ENCODE measurements around the gene ZNF398. TPM values are rescaled to one million over a fixed set of nuclear protein-coding genes. Genes with fewer than 3 reads are reported as not detected.

Gene ZNF398
- total RNA-seq, 1 experiment from 2014 or later: 9.1 TPM

DNA sequence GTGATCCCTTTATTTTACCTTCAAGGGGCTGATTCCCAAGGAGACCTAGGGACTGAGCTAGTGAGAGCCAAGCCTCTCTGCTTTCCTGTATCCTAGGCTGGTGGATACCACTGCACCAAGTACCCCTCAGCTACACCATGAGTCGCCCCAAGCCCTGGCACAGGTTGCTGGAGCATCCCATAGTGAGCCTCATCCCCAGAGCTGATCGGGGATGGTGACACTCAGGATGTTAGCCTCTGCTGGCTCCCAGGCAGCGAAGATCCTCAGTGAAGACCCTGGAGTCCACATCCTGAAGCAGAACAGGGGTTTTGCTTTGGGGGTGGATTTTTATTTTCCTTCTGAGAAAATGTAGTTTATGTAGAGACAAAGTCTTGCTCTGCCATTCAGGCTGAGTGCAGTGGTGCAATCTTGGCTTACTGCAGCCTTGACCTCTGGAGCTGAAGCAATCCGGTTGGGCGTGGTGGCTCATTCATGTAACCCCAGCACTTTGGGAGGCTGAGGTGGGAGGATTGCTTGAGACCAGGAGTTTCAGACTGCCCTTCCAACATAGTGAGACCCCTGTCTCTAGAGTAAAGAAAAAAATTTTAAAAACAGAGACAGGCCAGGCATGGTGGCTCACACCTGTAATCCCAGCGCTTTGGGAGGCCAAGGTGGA lies 79.7 kb downstream of the ZNF398 start:
- TF ChIP-seq EZH2phosphoT487 (IDR thresholded peaks at IDR 0.05; ENCODE audit: borderline replicate concordance, low read length) (no peak), EZH2 (IDR thresholded peaks at IDR 0.05; ENCODE audit: low read length, unreplicated experiment) (no peak)
- TF ChIP-seq, protein P1, sequence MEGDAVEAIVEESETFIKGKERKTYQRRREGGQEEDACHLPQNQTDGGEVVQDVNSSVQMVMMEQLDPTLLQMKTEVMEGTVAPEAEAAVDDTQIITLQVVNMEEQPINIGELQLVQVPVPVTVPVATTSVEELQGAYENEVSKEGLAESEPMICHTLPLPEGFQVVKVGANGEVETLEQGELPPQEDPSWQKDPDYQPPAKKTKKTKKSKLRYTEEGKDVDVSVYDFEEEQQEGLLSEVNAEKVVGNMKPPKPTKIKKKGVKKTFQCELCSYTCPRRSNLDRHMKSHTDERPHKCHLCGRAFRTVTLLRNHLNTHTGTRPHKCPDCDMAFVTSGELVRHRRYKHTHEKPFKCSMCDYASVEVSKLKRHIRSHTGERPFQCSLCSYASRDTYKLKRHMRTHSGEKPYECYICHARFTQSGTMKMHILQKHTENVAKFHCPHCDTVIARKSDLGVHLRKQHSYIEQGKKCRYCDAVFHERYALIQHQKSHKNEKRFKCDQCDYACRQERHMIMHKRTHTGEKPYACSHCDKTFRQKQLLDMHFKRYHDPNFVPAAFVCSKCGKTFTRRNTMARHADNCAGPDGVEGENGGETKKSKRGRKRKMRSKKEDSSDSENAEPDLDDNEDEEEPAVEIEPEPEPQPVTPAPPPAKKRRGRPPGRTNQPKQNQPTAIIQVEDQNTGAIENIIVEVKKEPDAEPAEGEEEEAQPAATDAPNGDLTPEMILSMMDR (conservative IDR thresholded peaks at IDR 0.05; ENCODE audit: low read depth, low read length): no peak
- H3K4me2 ChIP-seq (ENCODE audit: low read length): no peak overlapping the region
- no peak overlapping the region for H2AFZ ChIP-seq (ENCODE audit: low read length)
- intact Hi-C loops (cut with micrococcal nuclease): no loop called here
- H3K4me1 ChIP-seq (ENCODE audit: insufficient read depth, low read length): no peaks in the 10 kb centered on the region
- H3K4me3 ChIP-seq (ENCODE audit: low read length): no peak overlapping the region
- POLR2A ChIA-PET (ENCODE audit: unreplicated experiment): no interaction called here
- H3K27ac ChIP-seq (ENCODE audit: low read length): no peak overlapping the region
- peaks cover 9% of the 10 kb centered on the region; the same call in 1 of the 2 replicates for H3K36me3 ChIP-seq (ENCODE audit: low read depth, low read length)
- H4K20me1 ChIP-seq (ENCODE audit: low read length): no peaks in the 10 kb centered on the region
- CTCF ChIA-PET: no interaction called here
- no TSS peak for BruUV-seq (replicated peaks)
- no peak for ATAC-seq
- no peaks in the 10 kb centered on the region for H3K9me2 ChIP-seq (replicated peaks; ENCODE audit: low read length)
- H3F3A ChIP-seq (ENCODE audit: low read length, unreplicated experiment): no peaks in the 10 kb centered on the region
- H3K27me3 ChIP-seq (ENCODE audit: low read length): no peaks in the 10 kb centered on the region
- H3K9me3 ChIP-seq (ENCODE audit: low read length): no peaks in the 10 kb centered on the region
- H3K9ac ChIP-seq (ENCODE audit: low read length): no peak overlapping the region
- no peaks in the 10 kb centered on the region for H3K79me2 ChIP-seq (ENCODE audit: low read length)
- DNase-seq: no peak

DNA sequence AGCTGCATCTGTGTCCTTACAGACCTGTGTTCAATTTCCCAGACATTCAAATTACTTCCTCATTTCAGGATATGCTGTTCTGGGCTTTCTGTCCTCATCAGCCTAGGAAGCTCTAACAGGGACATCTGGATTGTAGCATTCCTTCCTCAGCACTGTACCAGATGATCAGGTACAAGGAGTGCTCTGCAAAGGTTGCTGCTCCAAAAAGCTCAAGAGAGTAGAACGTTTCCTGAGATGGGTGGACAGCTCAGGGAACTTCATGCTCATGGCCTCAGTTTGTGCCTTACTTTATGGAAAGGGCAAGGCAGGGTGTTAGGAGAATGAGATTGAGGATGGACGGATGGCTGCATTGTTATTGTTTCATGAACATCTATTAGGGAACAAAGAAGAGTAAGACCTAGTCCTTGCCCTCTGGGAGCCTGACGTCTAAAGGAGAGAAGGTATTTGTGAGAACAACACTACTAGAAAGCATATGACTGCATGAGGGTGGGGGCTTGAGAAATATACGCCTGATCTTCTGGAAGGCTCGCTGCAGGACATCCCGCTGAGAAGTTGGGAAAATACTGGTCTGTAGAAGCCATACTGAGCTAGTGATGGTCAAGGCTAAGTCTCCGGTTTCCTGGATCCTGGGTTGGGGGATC lies 81.7 kb downstream of the ZNF398 start:
- ATAC-seq (no peak; the same call in 1 of the 2 replicates), DNase-seq (no peak)
- ChIA-PET CTCF (interaction anchor here (0.6 kb wide), 1 partner anchor 34 kb away, joined by 3 read pairs; no protein-coding TSS in a partner anchor), POLR2A (ENCODE audit: unreplicated experiment) (no interaction called here)
- intact Hi-C loops (cut with micrococcal nuclease): no loop called here
- H3K36me3 ChIP-seq (ENCODE audit: low read depth, low read length): peaks cover 9% of the 10 kb centered on the region; the same call in 1 of the 2 replicates
- H3K4me3 ChIP-seq (ENCODE audit: low read length): no peak overlapping the region
- no peak overlapping the region for H2AFZ ChIP-seq (ENCODE audit: low read length)
- H3K4me1 ChIP-seq (ENCODE audit: insufficient read depth, low read length): peaks cover 18% of the 10 kb centered on the region
- no peaks in the 10 kb centered on the region for H3K27me3 ChIP-seq (ENCODE audit: low read length)
- peaks cover 8% of the 10 kb centered on the region for H3F3A ChIP-seq (ENCODE audit: low read length, unreplicated experiment)
- BruUV-seq (replicated peaks): TSS peak; percentile 30
- no peak overlapping the region for H3K4me2 ChIP-seq (ENCODE audit: low read length)
- TF ChIP-seq, protein P1 (conservative IDR thresholded peaks at IDR 0.05; ENCODE audit: low read depth, low read length): no peak
- TF ChIP-seq EZH2phosphoT487 (IDR thresholded peaks at IDR 0.05; ENCODE audit: borderline replicate concordance, low read length): no peak
- no peaks in the 10 kb centered on the region for H4K20me1 ChIP-seq (ENCODE audit: low read length)
- no peaks in the 10 kb centered on the region for H3K9me3 ChIP-seq (ENCODE audit: low read length)
- H3K9me2 ChIP-seq (replicated peaks; ENCODE audit: low read length): no peaks in the 10 kb centered on the region
- no peak overlapping the region for H3K27ac ChIP-seq (ENCODE audit: low read length)
- no peak overlapping the region for H3K9ac ChIP-seq (ENCODE audit: low read length)
- H3K79me2 ChIP-seq (ENCODE audit: low read length): no peaks in the 10 kb centered on the region

GRCh38 chr7:149229526-149229925 lies 82.3 kb downstream of the ZNF398 start:
- Histone ChIP-seq H3K9me3 (ENCODE audit: low read length) (no peaks in the 10 kb centered on the region), H3K27me3 (ENCODE audit: low read length) (no peaks in the 10 kb centered on the region), H2AFZ (ENCODE audit: low read length) (no peak overlapping the region), H3K9me2 (replicated peaks; ENCODE audit: low read length) (no peaks in the 10 kb centered on the region), H3K4me1 (ENCODE audit: insufficient read depth, low read length) (peaks cover 24% of the 10 kb centered on the region), H4K20me1 (ENCODE audit: low read length) (no peaks in the 10 kb centered on the region), H3K36me3 (ENCODE audit: low read depth, low read length) (peaks cover 8% of the 10 kb centered on the region; the same call in 1 of the 2 replicates), H3K79me2 (ENCODE audit: low read length) (no peaks in the 10 kb centered on the region), H3F3A (ENCODE audit: low read length, unreplicated experiment) (peaks cover 8% of the 10 kb centered on the region), H3K4me3 (ENCODE audit: low read length) (no peak overlapping the region), H3K9ac (ENCODE audit: low read length) (no peak overlapping the region), H3K4me2 (ENCODE audit: low read length) (no peak overlapping the region), H3K27ac (ENCODE audit: low read length) (no peak overlapping the region)
- ChIA-PET POLR2A (ENCODE audit: unreplicated experiment) (no interaction called here), CTCF (no interaction called here)
- DNase-seq: no peak
- BruUV-seq (replicated peaks): no TSS peak
- intact Hi-C loops (cut with micrococcal nuclease): no loop called here
- TF ChIP-seq, protein P1 (conservative IDR thresholded peaks at IDR 0.05; ENCODE audit: low read depth, low read length): no peak
- no peak for TF ChIP-seq EZH2 (IDR thresholded peaks at IDR 0.05; ENCODE audit: low read length, unreplicated experiment)
- no peak for TF ChIP-seq EZH2phosphoT487 (IDR thresholded peaks at IDR 0.05; ENCODE audit: borderline replicate concordance, low read length)
- ATAC-seq: no peak
